SK-N-SH (cell line): ENCODE measurements around the gene VMP1. TPM values are rescaled to one million over a fixed set of nuclear protein-coding genes. Genes with fewer than 3 reads are reported as not detected.

ENCODE experiments used
- CTCF ChIA-PET: fragments of 300-600, 350-600 bp; formaldehyde crosslinking; extraction: SDS; loops from one replicate; lab custom pipeline; 2021; lab: Yijun Ruan, JAX
- POLR2A ChIA-PET: fragments of 350-600 bp; sonication (Branson Sonifier 250); formaldehyde crosslinking; extraction: SDS; loops from one replicate; lab custom pipeline; 2020; ENCODE audit warnings: antibody characterized with exemption, inconsistent platforms; lab: Yijun Ruan, JAX
- DNase-seq: peaks from one replicate; pipeline ENCODE4 v3.0.0; 2012
- H2AFZ ChIP-seq: fragments of 200-600 bp; sonication (generic); 2 replicates; pipeline ENCODE4 v1.8.1; 2016; ENCODE audit warnings: antibody characterized with exemption, mild to moderate bottlenecking, low read depth
- H3F3A ChIP-seq: fragments of 200-600 bp; sonication (generic); replicated peaks from 2 replicates; pipeline ENCODE3; 2016; ENCODE audit warnings: antibody characterized with exemption, mild to moderate bottlenecking; ENCODE audit not compliant: insufficient read depth
- H3K27ac ChIP-seq, 2 experiments: fragments of 200-500 bp in 1 of 2; fragments of 200-600 bp in 1 of 2; sonication (Bioruptor generic) in 1 of 2; sonication (generic), shearing (Covaris generic) in 1 of 2; 2 replicates each; pipeline versions ENCODE4 v1.5.1 to v1.6.1; 2014 to 2016; ENCODE audit warnings: low read depth in 2 of 2, inconsistent platforms in 1 of 2, low read length in 1 of 2, mild to moderate bottlenecking in 1 of 2, mixed read lengths in 1 of 2
- H3K27me3 ChIP-seq: fragments of 200-600 bp; sonication (generic), shearing (Covaris generic); 2 replicates; pipeline ENCODE4 v1.6.1; 2016; ENCODE audit warnings: mixed run types; ENCODE audit not compliant: insufficient read depth
- H3K36me3 ChIP-seq, 2 experiments: fragments of 200-500 bp in 1 of 2; fragments of 200-600 bp in 1 of 2; sonication (Bioruptor generic) in 1 of 2; sonication (generic) in 1 of 2; replicated peaks in 1 of 2; 2 replicates each; pipeline versions ENCODE3 to v1.5.1; 2014 to 2016; ENCODE audit warnings: low read length in 1 of 2, mild to moderate bottlenecking in 1 of 2; ENCODE audit not compliant: insufficient read depth in 2 of 2, control insufficient read depth in 1 of 2
- H3K4me1 ChIP-seq, 2 experiments: fragments of 200-500 bp in 1 of 2; fragments of 200-600 bp in 1 of 2; sonication (Bioruptor generic) in 1 of 2; sonication (generic), shearing (Covaris generic) in 1 of 2; 2 replicates each; pipeline versions ENCODE4 v1.5.1 to v1.6.1; 2014 to 2016; ENCODE audit warnings: low read depth in 1 of 2, low read length in 1 of 2, mixed run types in 1 of 2; ENCODE audit not compliant: insufficient read depth in 2 of 2, control insufficient read depth in 1 of 2
- H3K4me2 ChIP-seq: fragments of 200-600 bp; sonication (generic), shearing (Covaris generic); 2 replicates; pipeline ENCODE4 v1.6.1; 2017; ENCODE audit warnings: mixed run types
- H3K4me3 ChIP-seq, 2 experiments: fragments of 200-500 bp in 1 of 2; fragments of 200-600 bp in 1 of 2; sonication (Bioruptor generic) in 1 of 2; sonication (generic), shearing (Covaris generic) in 1 of 2; 2 replicates each; pipeline versions ENCODE4 v1.5.1 to v1.8.1; 2014 to 2016; ENCODE audit warnings: low read depth in 2 of 2, inconsistent platforms in 1 of 2, low read length in 1 of 2, mild to moderate bottlenecking in 1 of 2, mixed read lengths in 1 of 2, moderate library complexity in 1 of 2
- H3K79me2 ChIP-seq: fragments of 200-600 bp; sonication (generic); 2 replicates; pipeline ENCODE4 v1.8.1; 2017; ENCODE audit warnings: mild to moderate bottlenecking; ENCODE audit not compliant: insufficient read depth
- H3K9ac ChIP-seq: fragments of 200-600 bp; sonication (generic); 2 replicates; pipeline ENCODE4 v1.6.1; 2017; ENCODE audit warnings: mixed run types
- H3K9me2 ChIP-seq: fragments of 200-600 bp; sonication (generic); 2 replicates; pipeline ENCODE4 v1.6.1; 2017; ENCODE audit warnings: mixed run types
- H3K9me3 ChIP-seq: fragments of 200-600 bp; sonication (generic); 2 replicates; pipeline ENCODE4 v1.6.1; 2017; ENCODE audit warnings: mixed run types, mild to moderate bottlenecking, moderate library complexity
- H4K20me1 ChIP-seq: fragments of 200-600 bp; sonication (generic); 2 replicates; pipeline ENCODE4 v1.6.1; 2017; ENCODE audit warnings: mild to moderate bottlenecking, mixed run types; ENCODE audit not compliant: insufficient read depth
- CTCF ChIP-seq: fragments of 200-600 bp; sonication (generic); IDR thresholded peaks from 2 replicates; pipeline ENCODE4 v1.6.1; 2017; ENCODE audit warnings: antibody characterized with exemption, mild to moderate bottlenecking, moderate library complexity
- EP300 ChIP-seq, 2 experiments: IDR thresholded peaks; 2 replicates each; pipeline versions ENCODE4 v1.4.0 to v1.6.1; 2012; ENCODE audit warnings: borderline replicate concordance in 1 of 2, low read depth in 1 of 2, low read length in 1 of 2
- EZH2phosphoT487 ChIP-seq: fragments of 200-600 bp; sonication (generic); IDR thresholded peaks from 2 replicates; pipeline ENCODE4 v1.6.1; 2017; ENCODE audit warnings: low read depth, mixed run types, mild to moderate bottlenecking, antibody characterized with exemption, moderate library complexity, borderline replicate concordance
- FOSL2 ChIP-seq: IDR thresholded peaks from 2 replicates; pipeline ENCODE4 v1.4.0; 2012; ENCODE audit warnings: low read depth, mild to moderate bottlenecking, moderate library complexity, borderline replicate concordance
- FOXJ3 ChIP-seq: sonication (generic); formaldehyde crosslinking; IDR thresholded peaks from 2 replicates; pipeline ENCODE4 v1.5.1; 2020; ENCODE audit warnings: mild to moderate bottlenecking, missing genetic modification reagents
- IRF3 ChIP-seq: fragments of 150-350 bp; IDR thresholded peaks from 2 replicates; pipeline ENCODE4 v1.6.1; 2016; ENCODE audit warnings: mild to moderate bottlenecking, low read depth, low read length
- JUND ChIP-seq: IDR thresholded peaks from 2 replicates; pipeline ENCODE4 v1.4.0; 2012
- MAX ChIP-seq: IDR thresholded peaks from 2 replicates; pipeline ENCODE4 v1.4.0; 2012; ENCODE audit warnings: low read depth
- MEF2A ChIP-seq: IDR thresholded peaks from 2 replicates; pipeline ENCODE4 v1.4.0; 2012; ENCODE audit warnings: low read depth, borderline replicate concordance
- PBX3 ChIP-seq: IDR thresholded peaks from 2 replicates; pipeline ENCODE4; 2012
- POLR2AphosphoS5 ChIP-seq: IDR thresholded peaks from 2 replicates; pipeline ENCODE4 v1.6.1; 2012; ENCODE audit warnings: low read depth, low read length
- RAD21 ChIP-seq: IDR thresholded peaks from 2 replicates; pipeline ENCODE4 v1.6.1; 2012; ENCODE audit warnings: mild to moderate bottlenecking, low read length
- RXRA ChIP-seq: IDR thresholded peaks from 2 replicates; pipeline ENCODE4 v1.4.0; 2012; ENCODE audit warnings: low read depth, mild to moderate bottlenecking, borderline replicate concordance
- TAF1 ChIP-seq: IDR thresholded peaks from 2 replicates; pipeline ENCODE4 v1.6.1; 2012; ENCODE audit warnings: low read depth, mild to moderate bottlenecking, low read length, moderate library complexity, borderline replicate concordance
- TCF12 ChIP-seq: IDR thresholded peaks from 2 replicates; pipeline ENCODE4 v1.4.0; 2012
- TEAD4 ChIP-seq: IDR thresholded peaks from 2 replicates; pipeline ENCODE4 v1.4.0; 2012; ENCODE audit warnings: mild to moderate bottlenecking, borderline replicate concordance; ENCODE audit not compliant: insufficient read depth
- YY1 ChIP-seq: IDR thresholded peaks from 2 replicates; pipeline ENCODE4 v1.4.0; 2012; ENCODE audit warnings: low read depth, mild to moderate bottlenecking
- ZBTB33 ChIP-seq: IDR thresholded peaks from 2 replicates; pipeline ENCODE4 v1.4.0; 2012; ENCODE audit warnings: low read depth, borderline replicate concordance
- WGBS: methylation state at CpG from one replicate; pipeline ENCODE4 v1.1.6; 2017; ENCODE audit warnings: low lambda C conversion rate; 5-methylcytosine and 5-hydroxymethylcytosine counted together
- polyA plus RNA-seq, 3 experiments: library from polyadenylated mRNA; depleted of rRNA; stranded (reverse); fragments of >200 nt; gene quantifications; 2 replicates each; pipeline ENCODE4 v1.2.3, GENCODE V29; 2012

The VMP1 gene
- polyA plus RNA-seq, 1 of the 3 experiments (the other 2 are of a cell fraction) = 169 TPM

GRCh38 chr17:59762824-59763374 lies 55.4 kb downstream of the VMP1 start:
- Histone ChIP-seq H3K27me3 (no peaks in the 10 kb centered on the region), H4K20me1 (no peaks in the 10 kb centered on the region), H3K9me2 (no peaks in the 10 kb centered on the region), H3K27ac (peak overlapping the region; percentile 85 to 100; a peak in 3 of 4 replicates), H3K36me3 (peaks cover 5 to 52% of the 10 kb centered on the region in 2 experiments), H3K4me1 (peaks cover 0 to 34% of the 10 kb centered on the region in 2 experiments; a peak in 3 of 4 replicates), H3K79me2 (peaks cover 66% of the 10 kb centered on the region), H3K9me3 (no peaks in the 10 kb centered on the region), H3K4me2 (peak overlapping the region; percentile 35; the same call in 1 of the 2 replicates), H2AFZ (no peak overlapping the region), H3K9ac (peak overlapping the region; percentile 87), H3K4me3 (peak overlapping the region in 1 of 2 experiments; percentile 23; a peak in 1 of 4 replicates), H3F3A (peaks cover 71% of the 10 kb centered on the region)
- ChIA-PET CTCF (interaction anchor here (1.0 to 2.3 kb wide), 7 partner anchors 9 to 96 kb away, joined by 3 to 16 read pairs (median 3); no protein-coding TSS in a partner anchor), POLR2A (interaction anchor here (0.8 kb wide), 1 partner anchor 28 kb away, joined by 5 read pairs; no protein-coding TSS in a partner anchor)
- DNase-seq = no peak
- 0 out of 4 replicates have a peak, but pooled peaks of 1 of the 2 experiments have one; percentile 2 for TF ChIP-seq EP300 (IDR thresholded peaks at IDR 0.05; ENCODE audit: borderline replicate concordance in 1 of 2, low read depth in 1 of 2, low read length in 1 of 2)
- TF ChIP-seq RAD21 = no peak

- Histone ChIP-seq H3K27ac (peak overlapping the region; percentile 85 to 100; a peak in 3 of 4 replicates), H3K4me2 (peak overlapping the region; percentile 30), H3K36me3 (peaks cover 5 to 46% of the 10 kb centered on the region in 2 experiments), H4K20me1 (no peaks in the 10 kb centered on the region), H3K4me3 (no peak overlapping the region), H3K27me3 (no peaks in the 10 kb centered on the region), H3K79me2 (peaks cover 66% of the 10 kb centered on the region), H3F3A (peaks cover 69% of the 10 kb centered on the region), H3K4me1 (peaks cover 0 to 34% of the 10 kb centered on the region in 2 experiments; a peak in 3 of 4 replicates), H3K9me2 (no peaks in the 10 kb centered on the region), H3K9me3 (no peaks in the 10 kb centered on the region), H2AFZ (no peak overlapping the region), H3K9ac (peak overlapping the region; percentile 87; the same call in 1 of the 2 replicates)
- TF ChIP-seq CTCF (no peak), RXRA (peak; percentile 84; the same call in 1 of the 2 replicates), POLR2AphosphoS5 (peak; percentile 79; the same call in 1 of the 2 replicates), YY1 (peak; percentile 64; the same call in 1 of the 2 replicates), EZH2phosphoT487 (no peak), MEF2A (peak; percentile 52; the same call in 1 of the 2 replicates), ZBTB33 (no peak), FOXJ3 (CRISPR knock-in tag) (no peak), PBX3 (peak; percentile 70), TAF1 (0 out of 2 replicates have a peak, but pooled peaks have one; percentile 7), TCF12 (peak; percentile 96), MAX (0 out of 2 replicates have a peak, but pooled peaks have one; percentile 40), EP300 (IDR thresholded peaks at IDR 0.05; ENCODE audit: borderline replicate concordance in 1 of 2, low read depth in 1 of 2, low read length in 1 of 2) (peak in 1 of 2 experiments; percentile 88; a peak in 2 of 4 replicates), FOSL2 (peak; percentile 69), JUND (peak; percentile 67; the same call in 1 of the 2 replicates), IRF3 (no peak), TEAD4 (peak; percentile 72; the same call in 1 of the 2 replicates)
- ChIA-PET POLR2A (no interaction called here), CTCF (interaction anchor here (0.9 to 2.1 kb wide), 6 partner anchors 10 to 96 kb away, joined by 3 to 18 read pairs (median 5); no protein-coding TSS in a partner anchor)
- no peak for DNase-seq
- WGBS = 23% methylated on average over 1 of the region's 1 CpG
Observed at GRCh38 chr17:59763861-59764260, 56.4 kb downstream of the VMP1 start.
